Karpas-422 (cell line): ENCODE measurements around the gene ANKRD18A. TPM values are rescaled to one million over a fixed set of nuclear protein-coding genes. Genes with fewer than 3 reads are reported as not detected.

ENCODE experiments used
- DNase-seq: peaks from one replicate; pipeline ENCODE4 v3.0.0-alpha.2; 2015
- H2AFZ ChIP-seq: fragments of 200-600 bp; sonication (generic); 2 replicates; pipeline ENCODE4 v1.6.1; 2014; ENCODE audit warnings: antibody characterized with exemption, low read length, mixed read lengths
- H3K27ac ChIP-seq: fragments of 200-600 bp; sonication (generic); 2 replicates; pipeline ENCODE4 v1.5.1; 2014; ENCODE audit warnings: mild to moderate bottlenecking, low read length, moderate library complexity
- H3K27me3 ChIP-seq: fragments of 200-600 bp; sonication (generic); 2 replicates; pipeline ENCODE4 v1.6.1; 2014; ENCODE audit warnings: low read length, mixed read lengths
- H3K36me3 ChIP-seq: fragments of 200-600 bp; sonication (generic); 2 replicates; pipeline ENCODE4 v1.6.1; 2014; ENCODE audit warnings: low read length, mixed read lengths; ENCODE audit not compliant: insufficient read depth
- H3K4me1 ChIP-seq: fragments of 200-600 bp; sonication (generic); 2 replicates; pipeline ENCODE4 v1.6.1; 2014; ENCODE audit warnings: mild to moderate bottlenecking, low read length, mixed read lengths
- H3K4me2 ChIP-seq: fragments of 200-600 bp; sonication (generic); 2 replicates; pipeline ENCODE4 v1.6.1; 2014; ENCODE audit warnings: low read length, low read depth, mild to moderate bottlenecking; ENCODE audit not compliant: poor library complexity, severe bottlenecking
- H3K4me3 ChIP-seq: fragments of 200-600 bp; sonication (generic); 2 replicates; pipeline ENCODE4 v1.5.1; 2014; ENCODE audit warnings: mild to moderate bottlenecking, antibody characterized with exemption, low read length, mixed read lengths
- H3K79me2 ChIP-seq: fragments of 200-600 bp; sonication (generic); 2 replicates; pipeline ENCODE4 v1.6.1; 2014; ENCODE audit warnings: mild to moderate bottlenecking, low read length, mixed read lengths
- H3K9ac ChIP-seq: fragments of 200-600 bp; sonication (generic); 2 replicates; pipeline ENCODE4 v1.6.0; 2014; ENCODE audit warnings: low read length
- H3K9me2 ChIP-seq: fragments of 200-600 bp; sonication (generic), shearing (Covaris generic); replicated peaks from 2 replicates; pipeline ENCODE4 v1.6.0; 2014; ENCODE audit warnings: mild to moderate bottlenecking, low read length, moderate library complexity; ENCODE audit not compliant: insufficient read depth
- H3K9me3 ChIP-seq: fragments of 300-700, 200-600 bp; sonication (generic); 2 replicates; pipeline ENCODE4 v1.6.1; 2014; ENCODE audit warnings: low read length, mixed read lengths
- H4K20me1 ChIP-seq: fragments of 200-600 bp; sonication (generic); 2 replicates; pipeline ENCODE4 v1.6.1; 2014; ENCODE audit warnings: mild to moderate bottlenecking, antibody characterized with exemption, low read length, low read depth; ENCODE audit not compliant: insufficient read depth
- total RNA-seq: library from RNA; depleted of rRNA; stranded (reverse); fragments of >200 nt; shearing (Covaris generic); gene quantifications from 2 replicates; pipeline ENCODE4 v1.2.3, GENCODE V29; 2014; ENCODE audit warnings: low replicate concordance; rRNA removed

Gene ANKRD18A
- total RNA-seq = not detected in 2 replicates

DNA sequence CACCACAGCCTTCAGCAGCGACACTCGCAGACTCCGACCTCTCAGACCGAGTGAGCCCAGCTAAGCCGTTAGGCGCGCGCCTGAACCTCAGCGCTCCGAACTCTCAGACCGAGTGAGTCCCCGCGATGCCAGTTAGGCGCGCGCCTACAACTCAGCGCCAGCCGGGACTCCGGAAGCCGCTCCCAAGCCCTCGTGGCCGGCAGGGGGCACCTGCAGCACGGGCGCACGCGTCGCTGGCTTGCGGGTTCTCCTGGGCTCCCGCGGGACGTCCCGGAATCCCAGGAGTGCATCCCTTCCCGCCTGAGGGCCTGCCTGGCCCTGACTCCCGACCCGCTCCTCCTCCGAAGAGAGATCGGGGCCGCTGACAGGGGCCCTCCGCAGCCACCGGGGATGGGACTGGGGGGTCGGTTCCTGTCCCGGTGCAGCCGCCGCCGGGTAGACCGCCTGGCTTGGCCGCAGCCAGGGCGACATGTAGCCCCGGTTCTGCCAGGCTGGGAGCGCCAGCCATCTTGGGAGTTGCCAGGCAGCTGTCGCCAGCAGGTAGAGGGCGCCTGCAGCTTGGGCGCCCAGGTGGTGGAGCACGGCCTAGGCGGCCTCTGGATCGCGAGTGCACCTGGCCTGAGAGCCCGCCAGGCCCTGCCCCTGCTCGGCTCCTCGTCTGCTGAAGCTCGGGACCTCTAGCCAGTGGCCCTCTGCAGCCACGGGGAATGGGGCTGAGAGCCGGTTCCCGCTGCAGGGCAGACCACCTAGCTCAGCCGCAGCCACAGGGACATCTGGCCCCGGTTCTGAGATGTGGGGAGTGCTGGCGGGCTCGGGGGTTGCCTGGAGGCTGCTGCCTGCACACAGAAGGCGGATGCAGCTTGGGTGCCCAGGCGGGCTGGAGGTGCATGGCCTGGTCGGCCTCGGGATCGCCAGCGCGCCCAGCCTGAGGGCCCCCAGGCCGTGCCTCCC is at the start of gene ANKRD18A:
Gene ANKRD18A, minus strand, starts transcription at position 114 of the 951 bp plus-strand sequence. CDS start 311 bp downstream, outside the sequence.
- peaks cover 3% of the 10 kb centered on the region; the same call in 1 of the 2 replicates for H3K27me3 ChIP-seq
- H3K4me2 ChIP-seq = no peak within 1 kb of the TSS
- H3K9ac ChIP-seq = no peak within 1 kb of the TSS
- H3K79me2 ChIP-seq = no peaks in the 10 kb centered on the region
- no peaks in the 10 kb centered on the region for H3K9me3 ChIP-seq
- no peak within 1 kb of the TSS for H2AFZ ChIP-seq
- H4K20me1 ChIP-seq = no peaks in the 10 kb centered on the region
- H3K4me3 ChIP-seq = no peak within 1 kb of the TSS
- H3K4me1 ChIP-seq = no peaks in the 10 kb centered on the region
- H3K9me2 ChIP-seq = no peaks in the 10 kb centered on the region
- no peaks in the 10 kb centered on the region for H3K36me3 ChIP-seq
- no peak for DNase-seq
- no peak within 1 kb of the TSS for H3K27ac ChIP-seq

DNA sequence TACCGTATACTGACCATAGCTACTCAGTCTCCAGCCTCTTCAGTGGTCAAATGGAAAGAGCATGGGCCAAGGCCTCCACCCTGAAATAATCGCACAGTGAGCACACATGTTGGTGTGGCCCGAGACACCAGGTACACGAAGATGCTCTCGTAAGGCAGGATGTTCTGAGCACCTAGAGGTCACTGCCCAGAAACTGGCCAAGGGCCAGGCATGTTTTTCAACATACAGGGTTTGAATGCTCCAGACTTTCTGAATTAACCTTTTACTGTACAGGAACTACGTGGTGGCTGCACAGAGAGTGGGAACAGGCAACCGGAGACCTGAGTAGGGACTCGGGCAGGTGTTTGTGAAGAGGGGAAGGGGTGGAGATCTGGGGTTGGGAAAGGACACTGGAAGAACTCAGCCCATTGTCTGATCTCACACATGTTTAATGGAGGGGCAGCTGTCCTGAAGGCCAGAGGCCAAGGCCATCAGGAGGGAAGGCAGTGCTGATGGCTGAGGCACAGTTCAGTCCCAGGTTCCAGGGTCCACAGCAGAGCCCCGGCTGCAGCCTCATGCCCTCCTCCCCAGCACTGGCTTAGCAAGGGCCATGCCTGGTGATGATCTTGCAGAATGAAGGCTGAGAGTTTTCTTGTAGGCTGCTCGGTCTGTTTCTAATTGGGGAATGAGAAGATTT is 48.5 kb upstream of the ANKRD18A start:
- Histone ChIP-seq H3K9me3 (no peaks in the 10 kb centered on the region), H3K27ac (no peak overlapping the region), H3K9me2 (no peaks in the 10 kb centered on the region), H3K27me3 (no peaks in the 10 kb centered on the region), H3K4me2 (no peak overlapping the region), H2AFZ (no peak overlapping the region), H3K4me3 (no peak overlapping the region), H3K9ac (no peak overlapping the region), H3K36me3 (no peaks in the 10 kb centered on the region), H4K20me1 (no peaks in the 10 kb centered on the region), H3K79me2 (no peaks in the 10 kb centered on the region), H3K4me1 (no peaks in the 10 kb centered on the region)
- no peak for DNase-seq

DNA sequence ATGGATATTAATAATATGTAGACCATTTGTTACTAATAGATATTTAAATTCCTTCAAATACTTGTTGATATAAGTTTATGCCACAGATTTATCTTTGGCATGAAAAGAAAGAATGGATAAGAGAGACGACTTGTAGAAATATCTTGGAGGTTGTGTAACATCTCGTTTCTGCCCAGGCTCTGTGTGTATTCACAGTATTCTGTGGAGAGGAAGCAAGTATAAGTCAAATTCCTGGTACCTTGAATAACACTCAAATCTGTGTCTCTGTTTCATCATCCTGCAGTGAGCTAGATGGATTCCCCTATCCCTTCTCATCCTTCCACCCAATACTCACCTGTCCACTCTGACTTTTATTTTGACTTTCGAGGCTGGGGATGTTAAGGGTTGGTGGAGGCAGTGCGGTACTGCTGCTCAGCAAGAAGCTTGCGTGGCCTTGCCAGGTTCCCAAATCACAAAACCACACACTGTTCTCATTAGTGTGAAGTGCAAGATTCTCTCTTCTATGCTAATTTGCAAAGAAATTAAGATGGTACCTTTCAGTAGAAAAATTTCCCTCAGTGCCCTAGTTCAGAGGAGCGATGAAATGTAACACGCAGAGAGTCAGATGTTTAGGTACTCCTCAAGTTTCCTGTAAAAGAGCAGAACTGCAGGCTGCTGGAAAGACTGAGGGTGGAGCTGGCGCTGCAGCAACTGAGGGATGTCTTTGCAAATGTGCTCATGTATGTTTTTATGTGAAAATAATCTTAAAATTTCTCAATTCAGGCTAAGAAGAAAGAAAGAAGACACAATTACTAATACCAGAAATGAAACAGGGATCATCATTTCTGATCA is 42.6 kb upstream of the ANKRD18A start:
- Histone ChIP-seq H3K9me3 (no peaks in the 10 kb centered on the region), H3K9me2 (no peaks in the 10 kb centered on the region), H3K79me2 (no peaks in the 10 kb centered on the region), H3K36me3 (no peaks in the 10 kb centered on the region), H3K4me3 (no peak overlapping the region), H2AFZ (no peak overlapping the region), H4K20me1 (no peaks in the 10 kb centered on the region), H3K27ac (no peak overlapping the region), H3K9ac (no peak overlapping the region), H3K4me2 (no peak overlapping the region), H3K4me1 (no peaks in the 10 kb centered on the region), H3K27me3 (no peaks in the 10 kb centered on the region)
- no peak for DNase-seq

GRCh38 chr9:38659538-38659937 is 39.1 kb upstream of the ANKRD18A start:
- H3K27ac ChIP-seq = no peak overlapping the region
- H3K4me2 ChIP-seq = no peak overlapping the region
- no peaks in the 10 kb centered on the region for H3K36me3 ChIP-seq
- no peaks in the 10 kb centered on the region for H3K4me1 ChIP-seq
- H3K9me3 ChIP-seq = no peaks in the 10 kb centered on the region
- H3K79me2 ChIP-seq = no peaks in the 10 kb centered on the region
- DNase-seq = no peak
- no peak overlapping the region for H3K9ac ChIP-seq
- H2AFZ ChIP-seq = no peak overlapping the region
- H3K27me3 ChIP-seq = no peaks in the 10 kb centered on the region
- H3K9me2 ChIP-seq = no peaks in the 10 kb centered on the region
- H3K4me3 ChIP-seq = no peak overlapping the region
- no peaks in the 10 kb centered on the region for H4K20me1 ChIP-seq

DNA sequence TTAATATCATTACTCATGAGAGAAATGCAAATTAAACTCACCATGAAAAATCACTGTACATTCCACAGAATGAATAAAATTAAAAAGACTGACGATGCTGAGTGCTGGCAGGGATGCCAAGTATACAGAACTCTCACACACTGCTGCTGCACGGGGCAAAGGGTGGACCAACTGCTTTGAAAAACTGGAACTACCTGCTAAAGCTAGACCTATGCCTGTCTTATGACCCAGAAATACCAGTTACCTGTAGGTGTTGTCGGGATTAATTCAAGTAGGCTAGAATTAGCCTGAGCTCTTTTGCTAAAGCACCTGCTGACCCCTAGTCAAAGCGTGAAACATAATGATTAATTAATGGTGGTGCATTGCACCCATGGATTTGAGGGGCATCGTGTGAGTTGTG is 36.5 kb upstream of the ANKRD18A start:
- H2AFZ ChIP-seq = no peak overlapping the region
- no peak overlapping the region for H3K4me3 ChIP-seq
- H3K4me2 ChIP-seq = no peak overlapping the region
- H4K20me1 ChIP-seq = no peaks in the 10 kb centered on the region
- no peaks in the 10 kb centered on the region for H3K9me2 ChIP-seq
- no peak overlapping the region for H3K27ac ChIP-seq
- no peaks in the 10 kb centered on the region for H3K9me3 ChIP-seq
- no peaks in the 10 kb centered on the region for H3K79me2 ChIP-seq
- H3K27me3 ChIP-seq = no peaks in the 10 kb centered on the region
- no peaks in the 10 kb centered on the region for H3K36me3 ChIP-seq
- no peak overlapping the region for H3K9ac ChIP-seq
- DNase-seq = no peak
- H3K4me1 ChIP-seq = peaks cover 4% of the 10 kb centered on the region; the same call in 1 of the 2 replicates

- Histone ChIP-seq H3K9ac (no peak overlapping the region), H3K79me2 (no peaks in the 10 kb centered on the region), H3K27ac (no peak overlapping the region), H4K20me1 (no peaks in the 10 kb centered on the region), H3K4me1 (peaks cover 6% of the 10 kb centered on the region; the same call in 1 of the 2 replicates), H3K36me3 (no peaks in the 10 kb centered on the region), H3K4me2 (no peak overlapping the region), H3K27me3 (no peaks in the 10 kb centered on the region), H3K4me3 (no peak overlapping the region), H3K9me2 (no peaks in the 10 kb centered on the region), H3K9me3 (no peaks in the 10 kb centered on the region), H2AFZ (no peak overlapping the region)
- no peak for DNase-seq
Measured at GRCh38 chr9:38652486-38652885, 32.1 kb upstream of the ANKRD18A start.

- H3K79me2 ChIP-seq = no peaks in the 10 kb centered on the region
- H3K27ac ChIP-seq = no peak overlapping the region
Measured at GRCh38 chr9:38652044-38652443, 31.6 kb upstream of the ANKRD18A start.

More at GRCh38 chr9:38652044-38652443, 31.6 kb upstream of the ANKRD18A start:
- H3K27me3 ChIP-seq = no peaks in the 10 kb centered on the region
- no peak overlapping the region for H3K9ac ChIP-seq
- no peaks in the 10 kb centered on the region for H4K20me1 ChIP-seq
- H3K4me2 ChIP-seq = no peak overlapping the region
- H2AFZ ChIP-seq = no peak overlapping the region
- no peak overlapping the region for H3K4me3 ChIP-seq
- no peak for DNase-seq
- H3K4me1 ChIP-seq = peaks cover 6% of the 10 kb centered on the region; the same call in 1 of the 2 replicates
- H3K36me3 ChIP-seq = no peaks in the 10 kb centered on the region
- H3K9me3 ChIP-seq = no peaks in the 10 kb centered on the region
- no peaks in the 10 kb centered on the region for H3K9me2 ChIP-seq
